Sigmoid colon (tissue), 7 donors: ENCODE data around the gene ANKS1A. TPM values are rescaled to one million over a fixed set of nuclear protein-coding genes. Genes with fewer than 3 reads are reported as not detected.

Experiments
- DNase-seq: peaks from one replicate; pipeline ENCODE4 v3.0.0-alpha.2; 2019
- H3K27ac ChIP-seq, 4 donors: fragments of 200-600 bp; sonication (generic); one replicate each; pipeline ENCODE4 v1.5.1; 2016 to 2019; ENCODE audit warnings: mild to moderate bottlenecking in 1 of 4
- H3K27me3 ChIP-seq, 3 donors: fragments of 200-600 bp; sonication (generic); one replicate each; pipeline ENCODE4 v1.5.1; 2019; ENCODE audit warnings: mild to moderate bottlenecking in 1 of 3
- H3K36me3 ChIP-seq, 4 donors: fragments of 200-600 bp; sonication (generic); one replicate each; pipeline ENCODE4 v1.5.1; 2016 to 2019
- H3K4me1 ChIP-seq, 4 donors: fragments of 200-600 bp; sonication (generic); one replicate each; pipeline ENCODE4 v1.5.1; 2017 to 2019
- H3K4me3 ChIP-seq, 4 donors: fragments of 200-600 bp; sonication (generic); one replicate each; pipeline ENCODE4 v1.5.1; 2017 to 2019; ENCODE audit warnings: mild to moderate bottlenecking in 2 of 4, moderate library complexity in 1 of 4
- H3K9me3 ChIP-seq, 4 donors: fragments of 200-600 bp in 3 of 4; sonication (generic) in 3 of 4; one replicate each; pipeline versions ENCODE4 v1.5.1 to v1.6.1; 2013 to 2019
- CTCF ChIP-seq, 4 experiments: fragments of 450-650 bp in 3 of 4; fragments of 200-600 bp in 1 of 4; IDR thresholded peaks; one replicate each; pipeline ENCODE4 v1.5.1; 2016 to 2019; ENCODE audit warnings: antibody characterized with exemption in 4 of 4, mild to moderate bottlenecking in 3 of 4, moderate library complexity in 2 of 4
- EP300 ChIP-seq, 4 donors: sonication (generic); formaldehyde crosslinking; IDR thresholded peaks; one replicate each; pipeline ENCODE4 v1.6.1; 2017; ENCODE audit warnings: antibody characterized with exemption in 4 of 4
- POLR2A ChIP-seq, 2 donors: fragments of 450-650 bp; IDR thresholded peaks; one replicate each; pipeline ENCODE4 v1.6.1; 2016; ENCODE audit warnings: antibody characterized with exemption in 2 of 2, mild to moderate bottlenecking in 2 of 2, moderate library complexity in 2 of 2
- POLR2AphosphoS5 ChIP-seq, 4 donors: sonication (generic); formaldehyde crosslinking; IDR thresholded peaks; one replicate each; pipeline ENCODE4 v1.6.1; 2017; ENCODE audit warnings: antibody characterized with exemption in 4 of 4
- WGBS, 2 donors: extraction: QIAGEN DNeasy Blood & Tissue Kit; methylation state at CpG; one replicate each; pipeline ENCODE4 v1.1.7; 2013; 5-methylcytosine and 5-hydroxymethylcytosine counted together
- intact Hi-C: fragments of 100-400 bp; cut with DNase I; formaldehyde crosslinking; loops from one replicate; pipeline ENCODE4 v1.15.1; 2023
- polyA plus RNA-seq, 3 donors: library from polyadenylated mRNA; stranded (reverse); fragments of 200-250 nt; gene quantifications; one replicate each; pipeline ENCODE4 v1.2.3, GENCODE V29; 2013
- total RNA-seq, 4 donors: library from RNA; depleted of rRNA; stranded (reverse); fragments of >200 nt; gene quantifications; one replicate each; pipeline ENCODE4 v1.1.0, GENCODE V29; 2016
- donor health status: healthy with polysubstance abuse.
- donor health status: Bipolar disorder and iron deficiency.
- donor health status: healthy.

ANKS1A gene
- total and polyA plus RNA-seq, 7 donors, result 9.0 to 60.1 (median 37.8) TPM

- Histone ChIP-seq H3K4me1 (peaks cover 0 to 40% (median 27%) of the 10 kb centered on the region in 4 donors), H3K4me3 (no peak overlapping the region), H3K36me3 (peaks cover 18 to 97% (median 59%) of the 10 kb centered on the region in 4 donors), H3K9me3 (no peaks in the 10 kb centered on the region), H3K27me3 (no peaks in the 10 kb centered on the region), H3K27ac (peak overlapping the region; percentile 23 to 77 (median 66))
- DNase-seq, result no peak
- intact Hi-C loops, result loop anchor here (10.0 kb wide), 1 partner anchor 71 kb away; no protein-coding TSS in a partner anchor
- 85 to 92% methylated on average over 8 of the region's 8 CpGs for WGBS, 2 donors
- TF ChIP-seq POLR2A (IDR thresholded peaks at IDR 0.05), result no peak
- no peak for TF ChIP-seq POLR2AphosphoS5 (IDR thresholded peaks at IDR 0.05)
- no peak for TF ChIP-seq CTCF (IDR thresholded peaks at IDR 0.05)
- no peak for TF ChIP-seq EP300 (IDR thresholded peaks at IDR 0.05)
These were observed 175.2 kb downstream of the ANKS1A start for GRCh38 chr6:35064290-35064689.

GRCh38 chr6:35064757-35065440 lies 175.8 kb downstream of the ANKS1A start:
- DNase-seq, result no peak
- Histone ChIP-seq H3K27ac (peak overlapping the region; percentile 23 to 77 (median 66)), H3K4me3 (no peak overlapping the region), H3K9me3 (no peaks in the 10 kb centered on the region), H3K27me3 (no peaks in the 10 kb centered on the region), H3K36me3 (peaks cover 18 to 93% (median 54%) of the 10 kb centered on the region in 4 donors), H3K4me1 (peaks cover 0 to 35% (median 24%) of the 10 kb centered on the region in 4 donors)
- TF ChIP-seq POLR2A (IDR thresholded peaks at IDR 0.05) (no peak), POLR2AphosphoS5 (IDR thresholded peaks at IDR 0.05) (no peak), CTCF (IDR thresholded peaks at IDR 0.05) (no peak), EP300 (IDR thresholded peaks at IDR 0.05) (no peak)
- 87 to 91% methylated on average over 8 of the region's 8 CpGs for WGBS, 2 donors
- intact Hi-C loops, result loop anchor here (10.0 kb wide), 1 partner anchor 70 kb away; no protein-coding TSS in a partner anchor

- peaks cover 18 to 89% (median 51%) of the 10 kb centered on the region in 4 donors for H3K36me3 ChIP-seq
- TF ChIP-seq EP300 (IDR thresholded peaks at IDR 0.05), result no peak
- TF ChIP-seq CTCF (IDR thresholded peaks at IDR 0.05), result no peak
- TF ChIP-seq POLR2A (IDR thresholded peaks at IDR 0.05), result no peak
- no peak for TF ChIP-seq POLR2AphosphoS5 (IDR thresholded peaks at IDR 0.05)
- intact Hi-C loops, result loop anchor here (10.0 kb wide), 1 partner anchor 69 kb away; no protein-coding TSS in a partner anchor
- H3K27me3 ChIP-seq, result no peaks in the 10 kb centered on the region
- no peak for DNase-seq
- WGBS, 2 donors, result 93 to 95% methylated on average over 9 of the region's 9 CpGs
- no peak overlapping the region for H3K4me3 ChIP-seq
- peak overlapping the region in 3 of 4 donors; percentile 64 to 77 (median 68) for H3K27ac ChIP-seq
- H3K4me1 ChIP-seq, result peaks cover 0 to 35% (median 22%) of the 10 kb centered on the region in 4 donors
- H3K9me3 ChIP-seq, result no peaks in the 10 kb centered on the region
These were observed 176.4 kb downstream of the ANKS1A start for GRCh38 chr6:35065441-35065800.

- peaks cover 18 to 89% (median 49%) of the 10 kb centered on the region in 4 donors for H3K36me3 ChIP-seq
- intact Hi-C loops, result loop anchor here (10.0 kb wide), 1 partner anchor 69 kb away; no protein-coding TSS in a partner anchor
- TF ChIP-seq EP300 (IDR thresholded peaks at IDR 0.05) (no peak), CTCF (IDR thresholded peaks at IDR 0.05) (no peak), POLR2AphosphoS5 (IDR thresholded peaks at IDR 0.05) (no peak), POLR2A (IDR thresholded peaks at IDR 0.05) (no peak)
- peaks cover 0 to 35% (median 22%) of the 10 kb centered on the region in 4 donors for H3K4me1 ChIP-seq
- no peak overlapping the region for H3K4me3 ChIP-seq
- H3K27me3 ChIP-seq, result no peaks in the 10 kb centered on the region
- WGBS, 2 donors, result 82 to 87% methylated on average over 13 of the region's 13 CpGs
- no peaks in the 10 kb centered on the region for H3K9me3 ChIP-seq
- peak overlapping the region in 3 of 4 donors; percentile 64 to 77 (median 68) for H3K27ac ChIP-seq
- DNase-seq, result no peak
These were observed 176.8 kb downstream of the ANKS1A start for GRCh38 chr6:35065870-35066269.
